Measurements from ENCODE around the gene ZNF45.
"Not testable (repeated sequence)": the region's sequence is repeated elsewhere in the genome, so short reads cannot be mapped to it uniquely, and the experiment has no call there.

DNA sequence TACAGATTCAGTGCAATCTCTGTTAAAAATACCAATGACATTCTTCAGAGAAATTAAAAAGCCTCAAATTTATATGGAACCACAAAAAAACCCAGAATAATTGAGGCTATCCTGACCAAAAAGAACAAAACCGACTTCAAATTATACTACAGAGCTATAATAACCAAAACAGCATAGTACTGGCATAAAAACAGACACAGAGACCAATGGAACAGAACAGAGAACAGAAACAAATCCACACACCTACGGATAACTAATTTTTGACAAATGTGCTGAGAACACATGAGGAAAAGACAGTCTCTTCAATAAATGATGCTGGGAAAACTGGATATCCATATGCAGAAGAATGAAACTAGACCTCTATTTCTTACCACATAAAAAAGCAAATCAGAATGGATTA is 14.7 kb upstream of the ZNF45 start:
- TF ChIP-seq, protein P1, sequence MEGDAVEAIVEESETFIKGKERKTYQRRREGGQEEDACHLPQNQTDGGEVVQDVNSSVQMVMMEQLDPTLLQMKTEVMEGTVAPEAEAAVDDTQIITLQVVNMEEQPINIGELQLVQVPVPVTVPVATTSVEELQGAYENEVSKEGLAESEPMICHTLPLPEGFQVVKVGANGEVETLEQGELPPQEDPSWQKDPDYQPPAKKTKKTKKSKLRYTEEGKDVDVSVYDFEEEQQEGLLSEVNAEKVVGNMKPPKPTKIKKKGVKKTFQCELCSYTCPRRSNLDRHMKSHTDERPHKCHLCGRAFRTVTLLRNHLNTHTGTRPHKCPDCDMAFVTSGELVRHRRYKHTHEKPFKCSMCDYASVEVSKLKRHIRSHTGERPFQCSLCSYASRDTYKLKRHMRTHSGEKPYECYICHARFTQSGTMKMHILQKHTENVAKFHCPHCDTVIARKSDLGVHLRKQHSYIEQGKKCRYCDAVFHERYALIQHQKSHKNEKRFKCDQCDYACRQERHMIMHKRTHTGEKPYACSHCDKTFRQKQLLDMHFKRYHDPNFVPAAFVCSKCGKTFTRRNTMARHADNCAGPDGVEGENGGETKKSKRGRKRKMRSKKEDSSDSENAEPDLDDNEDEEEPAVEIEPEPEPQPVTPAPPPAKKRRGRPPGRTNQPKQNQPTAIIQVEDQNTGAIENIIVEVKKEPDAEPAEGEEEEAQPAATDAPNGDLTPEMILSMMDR (conservative IDR thresholded peaks at IDR 0.05; ENCODE audit: low read length), result not testable (repeated sequence)
- TF ChIP-seq EZH2phosphoT487 (IDR thresholded peaks at IDR 0.05; ENCODE audit: borderline replicate concordance), result not testable (repeated sequence)
